GM23248 (cell line): ENCODE results near the gene AKAP14.

Experiments used
- EZH2 ChIP-seq: fragments of 200-600 bp; sonication (generic); IDR thresholded peaks from 2 replicates; pipeline ENCODE4 v1.6.1; 2018; ENCODE audit warnings: antibody characterized with exemption, mild to moderate bottlenecking; ENCODE audit not compliant: insufficient read depth, poor library complexity, severe bottlenecking
- EZH2phosphoT487 ChIP-seq: fragments of 200-600 bp; sonication (generic); IDR thresholded peaks from 2 replicates; pipeline ENCODE4 v1.6.1; 2018; ENCODE audit warnings: antibody characterized with exemption, moderate library complexity, mild to moderate bottlenecking, low read depth; ENCODE audit not compliant: insufficient read depth

GRCh38 chrX:119871245-119871598, 24.5 kb upstream of the AKAP14 start:
- TF ChIP-seq EZH2 (no peak), EZH2phosphoT487 (no peak)
